ENCODE measurements around the gene TUBD1. TPM values are rescaled to one million over a fixed set of nuclear protein-coding genes. Genes with fewer than 3 reads are reported as not detected.
A peak's percentile ranks its signal among the peaks of the same experiment; 100 is the strongest.
"Not testable (repeated sequence)": the region's sequence is repeated elsewhere in the genome, so short reads cannot be mapped to it uniquely, and the experiment has no call there.

TUBD1 gene, protein sequence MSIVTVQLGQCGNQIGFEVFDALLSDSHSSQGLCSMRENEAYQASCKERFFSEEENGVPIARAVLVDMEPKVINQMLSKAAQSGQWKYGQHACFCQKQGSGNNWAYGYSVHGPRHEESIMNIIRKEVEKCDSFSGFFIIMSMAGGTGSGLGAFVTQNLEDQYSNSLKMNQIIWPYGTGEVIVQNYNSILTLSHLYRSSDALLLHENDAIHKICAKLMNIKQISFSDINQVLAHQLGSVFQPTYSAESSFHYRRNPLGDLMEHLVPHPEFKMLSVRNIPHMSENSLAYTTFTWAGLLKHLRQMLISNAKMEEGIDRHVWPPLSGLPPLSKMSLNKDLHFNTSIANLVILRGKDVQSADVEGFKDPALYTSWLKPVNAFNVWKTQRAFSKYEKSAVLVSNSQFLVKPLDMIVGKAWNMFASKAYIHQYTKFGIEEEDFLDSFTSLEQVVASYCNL
- total RNA-seq, result 21.9 TPM

DNA sequence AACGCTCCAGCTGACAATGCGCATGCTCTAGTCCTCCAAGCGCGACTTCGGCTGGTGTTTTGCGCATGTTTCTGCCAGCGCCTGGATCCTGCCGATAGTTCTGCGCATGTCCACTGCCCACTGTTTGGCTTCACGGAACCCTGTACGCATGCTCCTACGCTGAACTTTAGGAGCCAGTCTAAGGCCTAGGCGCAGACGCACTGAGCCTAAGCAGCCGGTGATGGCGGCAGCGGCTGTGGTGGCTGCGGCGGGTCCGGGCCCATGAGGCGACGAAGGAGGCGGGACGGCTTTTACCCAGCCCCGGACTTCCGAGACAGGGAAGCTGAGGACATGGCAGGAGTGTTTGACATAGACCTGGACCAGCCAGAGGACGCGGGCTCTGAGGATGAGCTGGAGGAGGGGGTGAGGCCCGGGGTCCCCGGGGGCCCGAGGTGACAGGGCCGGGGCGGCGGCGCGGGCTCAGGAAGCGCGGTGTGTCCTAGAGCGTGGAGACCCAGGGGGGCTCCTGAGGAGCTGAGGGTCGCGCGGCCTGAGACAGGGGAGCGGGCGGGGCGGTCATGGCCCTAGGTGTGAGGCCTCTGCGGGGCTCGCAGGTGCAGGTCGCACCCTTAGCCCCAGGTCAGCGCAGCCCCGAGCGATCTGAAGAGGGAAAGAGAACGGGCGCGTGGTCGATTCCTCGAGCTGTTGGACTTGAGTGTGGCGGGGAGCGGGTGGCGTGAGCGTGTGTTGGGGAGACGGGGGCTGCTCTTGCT, at the start of gene TUBD1, which contains the start of gene RPS6KB1:
TSS of gene TUBD1 (minus strand) at position 20 of the 752 bp plus-strand sequence. CDS start 1,941 bp downstream, outside the sequence.
TSS of gene RPS6KB1 (plus strand) at position 198 of the 752 bp plus-strand sequence. CDS start at position 262, 64 bp downstream.
- no peaks in the 10 kb centered on the region for H3K27me3 ChIP-seq (ENCODE audit: control insufficient read depth in 3 of 3, insufficient read depth in 3 of 3, low read length in 3 of 3)
- peak within 1 kb of the TSS; percentile 96 for H3K27ac ChIP-seq (ENCODE audit: low read depth, low read length)
- peaks cover 9 to 17% (median 14%) of the 10 kb centered on the region in 3 donors for H3K4me1 ChIP-seq (ENCODE audit: control insufficient read depth in 3 of 3, insufficient read depth in 3 of 3, low read length in 3 of 3)
- H3K9ac ChIP-seq (ENCODE audit: low read depth in 1 of 3, low read length in 3 of 3), result peak within 1 kb of the TSS; percentile 96 to 99 (median 99)
- peak within 1 kb of the TSS; percentile 80 to 90 (median 89) for H3K4me3 ChIP-seq (ENCODE audit: low read length in 3 of 3)
- H3K9me3 ChIP-seq (ENCODE audit: control insufficient read depth in 3 of 3, low read length in 3 of 3), result no peaks in the 10 kb centered on the region
- peaks cover 0 to 9% (median 8%) of the 10 kb centered on the region in 3 donors for H3K36me3 ChIP-seq (ENCODE audit: control insufficient read depth in 3 of 3, insufficient read depth in 3 of 3, low read length in 3 of 3)

DNA sequence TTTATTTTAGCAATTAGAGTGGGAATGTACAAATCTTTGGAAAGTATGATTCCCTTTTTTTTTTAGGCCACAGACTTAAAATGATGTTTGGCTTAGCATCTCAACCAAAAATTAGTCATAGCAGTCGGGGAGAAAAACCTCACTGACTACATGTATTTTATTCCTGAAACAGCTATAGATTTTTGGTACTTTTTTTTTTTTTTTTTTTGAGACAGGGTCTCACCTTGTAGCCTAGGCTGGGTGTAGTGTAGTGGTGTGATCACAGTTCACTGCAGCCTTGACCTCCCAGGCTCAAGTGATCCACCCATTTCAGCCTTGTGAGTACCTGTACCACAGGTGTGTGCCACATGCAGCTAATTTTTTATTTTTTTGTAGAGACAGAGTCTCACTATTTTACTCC, 48.4 kb upstream of the TUBD1 start:
- H3K4me3 ChIP-seq (ENCODE audit: low read length in 3 of 3), result no peak overlapping the region
- H3K4me1 ChIP-seq (ENCODE audit: control insufficient read depth in 3 of 3, insufficient read depth in 3 of 3, low read length in 3 of 3), result no peaks in the 10 kb centered on the region
- peaks cover 20 to 63% (median 49%) of the 10 kb centered on the region in 3 donors for H3K36me3 ChIP-seq (ENCODE audit: control insufficient read depth in 3 of 3, insufficient read depth in 3 of 3, low read length in 3 of 3)
- H3K9me3 ChIP-seq (ENCODE audit: control insufficient read depth in 3 of 3, low read length in 3 of 3), result no peaks in the 10 kb centered on the region
- H3K27ac ChIP-seq (ENCODE audit: low read depth, low read length), result no peak overlapping the region
- H3K27me3 ChIP-seq (ENCODE audit: control insufficient read depth in 3 of 3, insufficient read depth in 3 of 3, low read length in 3 of 3), result no peaks in the 10 kb centered on the region
- no peak overlapping the region for H3K9ac ChIP-seq (ENCODE audit: low read depth in 1 of 3, low read length in 3 of 3)

DNA sequence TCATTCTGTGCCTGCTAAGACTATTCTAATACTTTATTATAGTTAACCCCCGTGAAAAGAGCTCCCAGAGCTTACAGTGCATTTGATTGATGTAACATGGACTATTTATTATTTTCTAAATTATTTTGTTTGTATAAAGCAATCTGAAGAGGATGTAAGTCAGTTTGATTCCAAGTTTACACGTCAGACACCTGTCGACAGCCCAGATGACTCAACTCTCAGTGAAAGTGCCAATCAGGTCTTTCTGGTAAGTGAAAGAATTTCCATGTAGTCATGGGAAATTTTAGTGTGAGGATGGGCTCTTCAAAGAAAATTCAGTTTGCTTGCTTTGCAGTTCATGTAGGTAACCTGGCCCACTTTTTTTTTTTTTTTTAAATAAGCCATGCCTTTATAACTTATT, 48.0 kb upstream of the TUBD1 start:
- not testable (repeated sequence) for H3K27ac ChIP-seq (ENCODE audit: low read depth, low read length); H3K9ac ChIP-seq (ENCODE audit: low read depth in 1 of 3, low read length in 3 of 3); H3K27me3 ChIP-seq (ENCODE audit: control insufficient read depth in 3 of 3, insufficient read depth in 3 of 3, low read length in 3 of 3); H3K9me3 ChIP-seq (ENCODE audit: control insufficient read depth in 3 of 3, low read length in 3 of 3); H3K4me1 ChIP-seq (ENCODE audit: control insufficient read depth in 3 of 3, insufficient read depth in 3 of 3, low read length in 3 of 3); H3K4me3 ChIP-seq (ENCODE audit: low read length in 3 of 3)
- H3K36me3 ChIP-seq (ENCODE audit: control insufficient read depth in 3 of 3, insufficient read depth in 3 of 3, low read length in 3 of 3), result peaks cover 19 to 63% (median 47%) of the 10 kb centered on the region in 3 donors

DNA sequence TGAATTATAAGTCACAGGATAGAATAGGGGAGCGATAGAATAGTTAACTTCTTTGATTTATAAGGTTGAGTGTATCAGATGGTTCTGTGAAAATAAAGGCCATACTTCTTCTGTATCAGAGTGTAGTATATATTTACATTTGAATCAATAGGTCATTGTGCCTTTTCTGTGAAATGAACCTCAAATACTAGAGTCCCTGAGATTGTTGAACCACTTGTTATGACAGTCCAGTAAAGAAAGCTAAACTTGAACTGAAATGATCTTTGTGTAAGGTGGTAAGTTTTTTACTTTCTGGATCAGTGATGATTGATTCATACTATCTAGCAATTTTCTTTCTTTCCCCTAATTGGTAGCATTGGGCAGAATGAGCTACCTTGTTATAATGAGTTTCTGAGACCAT, 40.6 kb upstream of the TUBD1 start:
- H3K4me3 ChIP-seq (ENCODE audit: low read length in 3 of 3); H3K4me1 ChIP-seq (ENCODE audit: control insufficient read depth in 3 of 3, insufficient read depth in 3 of 3, low read length in 3 of 3); H3K27ac ChIP-seq (ENCODE audit: low read depth, low read length); H3K9ac ChIP-seq (ENCODE audit: low read depth in 1 of 3, low read length in 3 of 3); H3K27me3 ChIP-seq (ENCODE audit: control insufficient read depth in 3 of 3, insufficient read depth in 3 of 3, low read length in 3 of 3); H3K9me3 ChIP-seq (ENCODE audit: control insufficient read depth in 3 of 3, low read length in 3 of 3): not testable (repeated sequence)
- H3K36me3 ChIP-seq (ENCODE audit: control insufficient read depth in 3 of 3, insufficient read depth in 3 of 3, low read length in 3 of 3), result peaks cover 21 to 57% (median 54%) of the 10 kb centered on the region in 3 donors

DNA sequence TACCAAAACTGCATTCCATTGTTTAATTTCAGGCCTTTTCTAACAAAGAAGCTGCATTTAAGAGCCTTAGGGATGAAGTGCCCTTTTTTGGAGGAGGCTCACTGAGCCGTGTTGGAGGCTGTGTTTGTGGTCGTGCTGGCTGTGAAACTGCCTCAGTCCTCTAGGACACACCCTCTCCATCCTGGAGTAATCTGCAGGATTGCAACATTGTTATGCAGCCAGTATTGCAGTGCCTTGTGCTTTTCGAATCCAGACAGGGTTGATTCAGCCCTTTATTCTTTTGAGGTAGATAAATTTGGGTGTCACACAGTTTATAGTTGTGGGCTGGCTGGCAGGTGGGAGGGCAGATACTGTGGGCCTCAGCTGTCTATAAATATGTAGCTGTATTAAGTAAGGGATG, 38.0 kb upstream of the TUBD1 start:
- H3K4me1 ChIP-seq (ENCODE audit: control insufficient read depth in 3 of 3, insufficient read depth in 3 of 3, low read length in 3 of 3); H3K9me3 ChIP-seq (ENCODE audit: control insufficient read depth in 3 of 3, low read length in 3 of 3); H3K27ac ChIP-seq (ENCODE audit: low read depth, low read length); H3K4me3 ChIP-seq (ENCODE audit: low read length in 3 of 3); H3K27me3 ChIP-seq (ENCODE audit: control insufficient read depth in 3 of 3, insufficient read depth in 3 of 3, low read length in 3 of 3); H3K9ac ChIP-seq (ENCODE audit: low read depth in 1 of 3, low read length in 3 of 3): not testable (repeated sequence)
- H3K36me3 ChIP-seq (ENCODE audit: control insufficient read depth in 3 of 3, insufficient read depth in 3 of 3, low read length in 3 of 3), result peaks cover 34 to 52% (median 43%) of the 10 kb centered on the region in 3 donors

DNA sequence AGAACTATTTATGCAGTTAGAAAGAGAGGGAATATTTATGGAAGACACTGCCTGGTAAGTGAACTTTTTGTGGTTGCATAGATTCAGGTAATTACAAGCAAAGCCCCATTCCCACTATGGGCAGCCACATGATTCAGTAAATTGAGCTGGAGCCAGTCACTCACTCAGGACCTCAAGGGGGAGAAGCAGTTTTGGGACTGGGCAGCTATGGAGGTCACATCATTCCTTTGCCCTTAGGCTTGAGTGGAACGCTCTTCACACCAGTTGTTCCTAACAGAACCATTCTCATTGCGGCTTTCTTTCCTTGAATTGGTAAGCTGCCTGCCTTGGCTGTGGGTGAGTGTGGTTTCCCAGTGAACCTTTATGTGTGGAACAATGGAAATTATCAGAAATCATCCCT, 37.4 kb upstream of the TUBD1 start:
- peaks cover 33 to 48% (median 48%) of the 10 kb centered on the region in 3 donors for H3K36me3 ChIP-seq (ENCODE audit: control insufficient read depth in 3 of 3, insufficient read depth in 3 of 3, low read length in 3 of 3)
- H3K9ac ChIP-seq (ENCODE audit: low read depth in 1 of 3, low read length in 3 of 3); H3K4me3 ChIP-seq (ENCODE audit: low read length in 3 of 3); H3K27me3 ChIP-seq (ENCODE audit: control insufficient read depth in 3 of 3, insufficient read depth in 3 of 3, low read length in 3 of 3); H3K9me3 ChIP-seq (ENCODE audit: control insufficient read depth in 3 of 3, low read length in 3 of 3); H3K27ac ChIP-seq (ENCODE audit: low read depth, low read length); H3K4me1 ChIP-seq (ENCODE audit: control insufficient read depth in 3 of 3, insufficient read depth in 3 of 3, low read length in 3 of 3): not testable (repeated sequence)

DNA sequence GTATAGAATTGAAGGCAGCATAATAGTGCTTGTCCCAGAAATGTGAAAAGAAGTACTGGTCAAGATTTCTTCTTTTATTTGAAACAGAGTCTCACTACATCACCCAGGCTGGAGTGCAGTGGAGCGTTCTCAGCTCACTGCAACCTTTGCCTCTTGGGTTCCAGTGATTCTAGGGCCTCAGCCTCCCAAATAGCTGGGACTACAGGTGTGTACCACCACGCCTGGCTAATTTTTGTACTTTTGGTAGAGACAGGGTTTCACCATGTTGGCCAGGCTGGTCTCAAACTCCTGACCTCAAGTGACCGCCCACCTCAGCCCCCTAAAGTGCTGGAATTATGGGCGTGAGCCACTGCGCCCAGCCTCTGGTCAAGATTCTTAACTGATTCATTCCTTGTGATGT, 27.9 kb upstream of the TUBD1 start:
- H3K9ac ChIP-seq (ENCODE audit: low read depth in 1 of 3, low read length in 3 of 3); H3K27ac ChIP-seq (ENCODE audit: low read depth, low read length); H3K4me1 ChIP-seq (ENCODE audit: control insufficient read depth in 3 of 3, insufficient read depth in 3 of 3, low read length in 3 of 3); H3K4me3 ChIP-seq (ENCODE audit: low read length in 3 of 3); H3K9me3 ChIP-seq (ENCODE audit: control insufficient read depth in 3 of 3, low read length in 3 of 3); H3K27me3 ChIP-seq (ENCODE audit: control insufficient read depth in 3 of 3, insufficient read depth in 3 of 3, low read length in 3 of 3): not testable (repeated sequence)
- H3K36me3 ChIP-seq (ENCODE audit: control insufficient read depth in 3 of 3, insufficient read depth in 3 of 3, low read length in 3 of 3), result peaks cover 10 to 24% (median 21%) of the 10 kb centered on the region in 3 donors

DNA sequence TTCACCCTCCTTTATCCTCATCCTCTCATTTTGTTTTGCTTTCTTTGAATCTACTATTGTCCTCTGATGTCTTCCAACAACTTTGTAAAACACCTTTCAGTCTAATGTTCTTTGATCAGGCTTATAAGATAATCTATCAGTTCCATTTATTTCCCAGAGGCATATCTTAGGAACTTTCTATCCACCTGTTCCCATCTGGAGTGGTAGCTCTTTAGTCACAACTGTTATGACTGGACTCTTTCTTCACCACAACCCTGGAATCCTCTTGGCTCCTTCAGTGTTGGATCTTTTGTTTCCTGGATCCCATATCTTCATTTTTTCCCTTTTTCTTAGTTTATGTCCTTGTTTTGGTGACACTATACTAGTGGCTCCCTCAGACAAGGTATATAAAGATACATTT, 23.7 kb upstream of the TUBD1 start:
- Histone ChIP-seq H3K27me3 (ENCODE audit: control insufficient read depth in 3 of 3, insufficient read depth in 3 of 3, low read length in 3 of 3) (no peaks in the 10 kb centered on the region), H3K27ac (ENCODE audit: low read depth, low read length) (no peak overlapping the region), H3K36me3 (ENCODE audit: control insufficient read depth in 3 of 3, insufficient read depth in 3 of 3, low read length in 3 of 3) (peaks cover 24 to 42% (median 31%) of the 10 kb centered on the region in 3 donors), H3K4me1 (ENCODE audit: control insufficient read depth in 3 of 3, insufficient read depth in 3 of 3, low read length in 3 of 3) (no peaks in the 10 kb centered on the region), H3K9me3 (ENCODE audit: control insufficient read depth in 3 of 3, low read length in 3 of 3) (no peaks in the 10 kb centered on the region), H3K9ac (ENCODE audit: low read depth in 1 of 3, low read length in 3 of 3) (no peak overlapping the region), H3K4me3 (ENCODE audit: low read length in 3 of 3) (no peak overlapping the region)

DNA sequence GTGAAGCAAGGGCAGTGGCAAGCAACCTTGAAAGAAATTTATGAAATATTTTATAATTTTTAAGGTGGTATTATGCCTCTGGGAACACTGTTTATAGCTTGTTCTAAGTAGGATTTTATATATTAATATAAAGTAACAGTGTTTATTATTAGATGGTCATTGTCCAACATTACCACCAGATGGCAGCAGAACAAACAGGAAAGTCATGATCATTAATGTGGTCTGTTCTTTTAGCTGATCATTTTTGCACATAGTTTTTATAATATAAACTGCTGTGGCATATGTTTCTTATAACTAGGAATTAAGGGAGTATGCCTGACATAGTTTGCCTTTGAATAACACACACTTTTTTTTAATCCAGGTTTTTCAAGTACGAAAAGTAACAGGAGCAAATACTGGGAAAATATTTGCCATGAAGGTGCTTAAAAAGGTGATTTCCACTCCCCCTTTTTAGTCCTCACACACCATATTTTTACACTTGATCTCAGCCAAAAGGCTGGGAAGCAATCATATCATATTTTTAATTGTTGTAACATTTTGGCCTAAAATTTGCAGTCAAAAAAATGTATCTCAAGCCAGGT, 21.6 kb upstream of the TUBD1 start:
- H3K4me3 ChIP-seq (ENCODE audit: low read length in 3 of 3), result no peak overlapping the region
- H3K9ac ChIP-seq (ENCODE audit: low read depth in 1 of 3, low read length in 3 of 3), result peak overlapping the region in 1 of 3 donors; percentile 43
- H3K9me3 ChIP-seq (ENCODE audit: control insufficient read depth in 3 of 3, low read length in 3 of 3), result no peaks in the 10 kb centered on the region
- no peaks in the 10 kb centered on the region for H3K27me3 ChIP-seq (ENCODE audit: control insufficient read depth in 3 of 3, insufficient read depth in 3 of 3, low read length in 3 of 3)
- no peak overlapping the region for H3K27ac ChIP-seq (ENCODE audit: low read depth, low read length)
- peaks cover 23 to 30% (median 29%) of the 10 kb centered on the region in 3 donors for H3K36me3 ChIP-seq (ENCODE audit: control insufficient read depth in 3 of 3, insufficient read depth in 3 of 3, low read length in 3 of 3)
- H3K4me1 ChIP-seq (ENCODE audit: control insufficient read depth in 3 of 3, insufficient read depth in 3 of 3, low read length in 3 of 3), result no peaks in the 10 kb centered on the region
